Neuron (in vitro differentiated cells): ENCODE measurements around the gene CMTM3.
"Not testable (repeated sequence)": the region's sequence is repeated elsewhere in the genome, so short reads cannot be mapped to it uniquely, and the experiment has no call there.

ENCODE experiments used
- H2AFZ ChIP-seq: one replicate; pipeline ENCODE4 v1.6.1; 2013; ENCODE audit warnings: low read depth, mild to moderate bottlenecking, inconsistent platforms, low read length, moderate library complexity
- H3K27me3 ChIP-seq: one replicate; pipeline ENCODE4 v1.6.1; 2013; ENCODE audit warnings: low read length; ENCODE audit not compliant: insufficient read depth
- H3K36me3 ChIP-seq: one replicate; pipeline ENCODE4 v1.6.1; 2013; ENCODE audit warnings: low read length; ENCODE audit not compliant: insufficient read depth
- H3K4me1 ChIP-seq: one replicate; pipeline ENCODE4 v1.6.1; 2013; ENCODE audit warnings: low read length; ENCODE audit not compliant: insufficient read depth
- H3K4me3 ChIP-seq: 2 replicates; pipeline ENCODE4 v1.5.1; 2013; ENCODE audit warnings: mild to moderate bottlenecking, low read length, moderate library complexity
- H3K9me3 ChIP-seq: one replicate; pipeline ENCODE4 v1.6.1; 2013; ENCODE audit warnings: low read length

Gene CMTM3

DNA sequence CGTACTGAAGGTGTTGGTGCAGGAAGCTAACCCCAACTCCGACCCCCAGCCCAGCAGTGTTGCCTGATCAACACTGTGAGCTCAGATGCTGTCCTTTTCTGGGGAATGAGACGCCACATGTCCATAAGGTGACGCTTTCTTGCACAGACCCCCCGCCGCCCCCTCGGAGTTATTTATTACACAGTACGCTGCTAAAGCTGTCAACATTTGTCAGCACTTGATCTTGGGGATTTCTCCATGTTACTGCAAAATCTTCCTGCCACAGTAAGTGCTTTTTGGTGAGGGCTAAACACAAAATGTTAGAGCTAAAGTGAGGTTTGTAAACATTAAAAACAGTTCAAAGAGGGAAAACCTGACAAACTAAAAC is 15.9 kb downstream of the CMTM3 start:
- Histone ChIP-seq H3K4me3 (no peak overlapping the region), H2AFZ (no peak overlapping the region), H3K4me1 (no peaks in the 10 kb centered on the region), H3K36me3 (peaks cover 14% of the 10 kb centered on the region), H3K9me3 (no peaks in the 10 kb centered on the region), H3K27me3 (no peaks in the 10 kb centered on the region)

DNA sequence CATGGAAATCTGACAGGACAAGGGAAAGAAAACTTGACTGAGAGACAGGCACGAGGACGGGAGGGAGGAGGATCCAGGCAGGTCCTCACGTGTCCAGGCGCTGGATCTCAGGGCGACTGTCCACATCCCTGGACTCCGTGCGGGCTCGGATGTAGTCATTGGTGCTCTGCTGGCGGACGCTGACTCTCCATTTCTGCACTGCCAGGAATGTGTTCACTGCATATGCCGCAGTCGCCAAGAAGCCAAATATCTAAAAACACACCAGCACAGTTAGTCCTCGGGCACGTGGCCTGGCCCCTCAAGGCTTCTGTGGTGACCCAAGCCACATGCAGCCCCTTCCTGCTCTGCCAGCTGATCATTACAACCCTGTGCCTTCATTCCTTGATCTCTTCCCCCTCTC is 17.5 kb downstream of the CMTM3 start:
- Histone ChIP-seq H2AFZ (no peak overlapping the region), H3K27me3 (no peaks in the 10 kb centered on the region), H3K4me3 (no peak overlapping the region), H3K4me1 (no peaks in the 10 kb centered on the region), H3K9me3 (no peaks in the 10 kb centered on the region), H3K36me3 (peaks cover 14% of the 10 kb centered on the region)

DNA sequence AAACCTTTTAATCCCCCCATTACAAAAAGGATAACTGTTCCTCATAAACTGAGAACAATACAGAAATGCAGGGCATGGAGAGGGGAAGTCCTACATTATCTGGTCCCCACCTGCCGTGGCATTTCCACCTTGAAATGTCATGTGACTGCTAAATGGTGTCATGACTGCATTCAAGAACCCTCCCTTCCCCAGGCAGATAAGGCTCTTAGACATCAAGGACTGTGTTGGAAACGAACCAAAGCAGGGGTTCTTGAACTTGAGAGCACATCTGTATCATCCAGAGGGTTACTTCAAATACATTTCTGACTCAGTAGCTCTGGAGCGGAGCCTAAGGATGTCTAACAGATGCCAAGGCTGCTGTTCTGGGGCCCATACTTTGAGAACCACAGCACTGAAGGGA is 18.4 kb downstream of the CMTM3 start:
- H3K4me3 ChIP-seq = no peak overlapping the region
- H2AFZ ChIP-seq = no peak overlapping the region
- no peaks in the 10 kb centered on the region for H3K27me3 ChIP-seq
- peaks cover 14% of the 10 kb centered on the region for H3K36me3 ChIP-seq
- H3K4me1 ChIP-seq = peaks cover 3% of the 10 kb centered on the region
- H3K9me3 ChIP-seq = no peaks in the 10 kb centered on the region

DNA sequence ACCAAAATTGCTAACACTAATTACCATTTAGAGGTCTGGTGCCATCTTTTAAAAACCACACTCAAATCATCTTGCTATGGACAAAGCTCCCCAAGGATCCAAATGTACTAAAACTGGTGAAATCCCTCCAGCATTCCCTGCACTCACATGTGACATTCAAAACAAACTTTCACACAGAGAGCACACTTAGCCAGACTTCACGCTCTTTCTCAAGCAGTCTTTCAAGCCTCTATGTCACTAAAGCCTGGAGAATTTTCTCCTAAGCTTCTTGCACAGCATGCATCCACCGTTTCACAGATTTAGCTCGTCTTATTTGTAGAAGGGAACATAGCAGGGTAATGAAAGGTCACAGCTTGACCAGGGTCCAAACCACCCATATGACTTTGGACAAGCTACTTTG is 19.3 kb downstream of the CMTM3 start:
- H3K9me3 ChIP-seq = no peaks in the 10 kb centered on the region
- H3K36me3 ChIP-seq = peaks cover 9% of the 10 kb centered on the region
- peaks cover 3% of the 10 kb centered on the region for H3K4me1 ChIP-seq
- no peak overlapping the region for H3K4me3 ChIP-seq
- no peak overlapping the region for H2AFZ ChIP-seq
- H3K27me3 ChIP-seq = no peaks in the 10 kb centered on the region

DNA sequence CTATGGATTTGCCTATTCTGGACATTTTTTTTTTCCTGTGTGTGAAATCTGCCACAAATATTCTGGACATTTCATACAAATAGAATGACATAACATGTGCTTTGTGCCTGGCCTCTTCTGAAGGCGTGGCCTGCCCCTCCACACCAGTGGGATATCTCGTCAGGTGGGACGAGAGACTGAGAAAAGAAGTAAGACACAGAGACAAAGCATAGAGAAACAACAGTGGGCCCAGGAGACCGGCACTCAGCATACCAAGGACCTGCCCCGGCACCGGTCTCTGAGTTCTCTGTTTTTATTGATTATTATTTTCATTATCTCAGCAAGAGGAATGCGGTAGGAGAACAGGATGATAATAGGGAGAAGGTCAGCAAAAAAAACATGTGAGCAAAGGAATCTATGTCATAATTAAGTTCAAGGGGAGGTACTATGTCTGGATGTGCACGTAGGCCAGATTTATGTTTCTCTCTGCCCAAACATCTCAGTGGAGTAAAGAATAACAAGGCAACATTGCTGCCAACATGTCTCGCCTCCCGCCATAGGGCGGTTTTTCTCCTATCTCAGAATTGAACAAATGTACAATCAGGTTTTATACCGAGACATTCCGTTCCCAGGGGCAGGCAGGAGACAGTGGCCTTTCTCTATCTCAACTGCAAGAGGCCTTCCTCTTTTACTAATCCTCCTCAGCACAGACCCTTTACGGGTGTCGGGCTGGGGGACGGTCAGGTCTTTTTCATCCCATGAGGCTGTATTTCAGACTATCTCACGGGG is 23.3 kb downstream of the CMTM3 start:
- H3K4me3 ChIP-seq, H3K9me3 ChIP-seq, H3K36me3 ChIP-seq, H3K4me1 ChIP-seq, H3K27me3 ChIP-seq, H2AFZ ChIP-seq: not testable (repeated sequence)

DNA sequence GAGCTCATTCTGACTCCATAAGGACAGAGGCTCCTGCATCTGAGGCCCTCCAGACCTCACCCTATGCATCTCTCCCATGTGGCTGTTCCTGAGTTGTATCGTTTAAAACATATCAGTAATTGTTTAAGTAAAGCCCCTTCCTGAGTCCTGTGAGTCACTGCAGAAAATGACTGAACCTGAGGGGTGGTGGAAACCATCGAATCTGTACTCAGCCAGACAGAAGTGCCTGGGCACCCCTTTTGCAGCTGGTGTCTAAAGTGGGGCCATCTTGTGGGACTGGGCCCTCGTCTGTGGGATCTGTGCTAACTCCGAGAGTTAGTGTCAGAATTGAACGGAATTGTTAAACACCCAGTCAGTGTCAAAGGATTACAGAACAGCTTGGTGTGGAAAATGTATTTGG is 25.4 kb downstream of the CMTM3 start:
- H2AFZ ChIP-seq = no peak overlapping the region
- H3K4me3 ChIP-seq = no peak overlapping the region
- H3K4me1 ChIP-seq = peaks cover 3% of the 10 kb centered on the region
- no peaks in the 10 kb centered on the region for H3K27me3 ChIP-seq
- H3K36me3 ChIP-seq = no peaks in the 10 kb centered on the region
- no peaks in the 10 kb centered on the region for H3K9me3 ChIP-seq

DNA sequence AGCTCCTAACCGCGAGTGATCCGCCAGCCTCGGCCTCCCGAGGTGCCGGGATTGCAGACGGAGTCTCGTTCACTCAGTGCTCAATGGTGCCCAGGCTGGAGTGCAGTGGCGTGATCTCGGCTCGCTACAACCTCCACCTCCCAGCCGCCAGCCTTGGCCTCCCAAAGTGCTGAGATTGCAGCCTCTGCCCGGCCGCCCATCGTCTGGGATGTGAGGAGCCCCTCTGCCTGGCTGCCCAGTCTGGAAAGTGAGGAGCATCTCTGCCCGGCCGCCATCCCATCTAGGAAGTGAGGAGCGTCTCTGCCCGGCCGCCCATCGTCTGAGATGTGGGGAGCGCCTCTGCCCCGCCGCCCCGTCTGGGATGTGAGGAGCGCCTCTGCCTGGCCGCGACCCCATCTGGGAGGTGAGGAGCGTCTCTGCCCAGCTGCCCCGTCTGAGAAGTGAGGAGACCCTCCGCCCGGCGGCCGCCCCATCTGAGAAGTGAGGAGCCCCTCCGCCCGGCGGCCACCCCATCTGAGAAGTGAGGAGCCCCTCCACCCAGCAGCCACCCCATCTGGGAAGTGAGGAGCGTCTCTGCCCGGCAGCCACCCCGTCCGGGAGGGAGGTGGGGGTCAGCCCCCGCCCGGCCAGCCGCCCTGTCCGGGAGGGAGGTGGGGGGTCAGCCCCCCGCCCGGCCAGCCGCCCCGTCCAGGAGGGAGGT is 26.2 kb downstream of the CMTM3 start:
- H3K4me3 ChIP-seq, H2AFZ ChIP-seq, H3K27me3 ChIP-seq, H3K4me1 ChIP-seq, H3K36me3 ChIP-seq, H3K9me3 ChIP-seq: not testable (repeated sequence)

DNA sequence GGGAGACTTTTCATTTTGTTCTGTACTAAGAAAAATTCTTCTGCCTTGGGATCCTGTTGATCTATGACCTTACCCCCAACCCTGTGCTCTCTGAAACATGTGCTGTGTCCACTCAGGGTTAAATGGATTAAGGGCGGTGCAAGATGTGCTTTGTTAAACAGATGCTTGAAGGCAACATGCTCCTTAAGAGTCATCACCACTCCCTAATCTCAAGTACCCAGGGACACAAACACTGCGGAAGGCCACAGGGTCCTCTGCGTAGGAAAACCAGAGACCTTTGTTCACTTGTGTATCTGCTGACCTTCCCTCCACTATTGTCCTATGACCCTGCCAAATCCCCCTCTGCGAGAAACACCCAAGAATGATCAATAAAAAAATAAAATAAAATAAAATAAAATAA is 27.1 kb downstream of the CMTM3 start:
- H3K4me3 ChIP-seq, H3K27me3 ChIP-seq, H3K36me3 ChIP-seq, H2AFZ ChIP-seq, H3K4me1 ChIP-seq, H3K9me3 ChIP-seq: not testable (repeated sequence)

DNA sequence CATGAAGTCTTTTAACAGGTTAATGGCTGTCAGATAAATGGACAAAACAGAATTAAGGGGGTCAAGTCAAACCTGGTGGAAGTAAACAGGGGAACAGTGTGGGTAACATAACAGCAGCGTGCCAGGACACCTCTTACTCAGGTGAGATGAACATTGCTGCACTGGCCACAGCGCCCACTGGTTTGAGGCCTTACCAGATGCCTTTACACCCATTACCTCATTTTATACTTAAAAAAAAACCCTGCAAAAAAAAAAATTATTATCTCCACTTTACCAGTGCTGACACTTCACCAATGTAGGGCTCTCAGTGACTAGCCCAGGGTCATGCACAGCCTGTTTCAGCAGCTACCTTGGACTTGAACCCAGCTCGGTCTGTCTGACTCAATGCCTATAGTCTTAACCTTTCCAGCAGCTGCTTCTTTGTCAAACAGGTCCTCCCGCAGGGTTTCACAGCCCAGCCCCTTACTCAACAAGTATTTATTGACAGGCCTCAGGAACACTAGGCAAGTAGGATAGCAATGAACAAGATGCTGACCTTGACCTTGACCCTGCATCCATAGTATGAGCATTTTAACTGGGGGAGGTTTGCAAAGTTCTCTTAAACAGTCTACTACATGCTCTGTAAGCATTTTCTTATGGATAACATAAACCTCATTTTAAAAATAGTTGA is 30.2 kb downstream of the CMTM3 start:
- H2AFZ ChIP-seq = no peak overlapping the region
- peaks cover 2% of the 10 kb centered on the region for H3K4me1 ChIP-seq
- H3K4me3 ChIP-seq = no peak overlapping the region
- H3K9me3 ChIP-seq = no peaks in the 10 kb centered on the region
- no peaks in the 10 kb centered on the region for H3K36me3 ChIP-seq
- no peaks in the 10 kb centered on the region for H3K27me3 ChIP-seq

DNA sequence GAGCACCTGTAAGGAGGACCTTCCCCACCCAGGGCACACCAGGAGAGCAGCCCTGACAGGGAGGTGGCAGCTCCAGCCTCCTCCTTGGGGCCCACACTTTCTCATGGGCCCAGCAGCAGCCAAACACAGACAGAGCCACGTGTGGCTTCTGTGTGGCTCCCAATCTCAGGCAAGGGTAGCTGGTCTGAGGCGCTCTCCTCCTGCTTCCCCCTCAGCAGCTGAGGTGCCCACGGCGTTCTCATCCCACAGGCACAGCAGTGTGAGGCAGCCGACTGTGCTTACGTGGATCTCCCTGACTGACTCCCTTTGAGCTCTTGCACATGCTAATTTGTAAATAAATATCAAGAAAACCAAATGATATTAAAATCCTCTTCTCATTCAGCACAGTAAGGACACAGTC is 30.9 kb downstream of the CMTM3 start:
- Histone ChIP-seq H3K27me3 (no peaks in the 10 kb centered on the region), H3K4me1 (peaks cover 2% of the 10 kb centered on the region), H3K9me3 (no peaks in the 10 kb centered on the region), H3K36me3 (no peaks in the 10 kb centered on the region), H3K4me3 (no peak overlapping the region), H2AFZ (no peak overlapping the region)

DNA sequence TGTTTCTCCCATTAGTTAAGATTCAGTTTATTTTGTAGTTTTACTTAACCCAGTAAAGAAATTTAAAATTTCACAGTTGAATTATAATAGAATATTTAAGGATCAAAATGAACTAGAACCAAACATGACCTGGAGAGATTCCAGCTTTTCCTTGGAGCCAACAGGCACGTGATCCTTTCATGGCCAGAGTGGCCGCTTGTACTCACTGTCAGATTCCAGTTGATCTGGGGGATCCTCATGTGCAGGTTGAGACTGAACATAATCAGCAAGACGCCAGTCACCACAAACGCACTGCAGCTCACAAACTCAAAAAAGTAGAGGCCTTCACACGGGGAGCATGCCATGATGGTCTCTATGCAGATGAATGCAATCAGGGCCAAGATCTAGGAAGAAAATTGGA is 31.7 kb downstream of the CMTM3 start:
- no peak overlapping the region for H3K4me3 ChIP-seq
- H3K4me1 ChIP-seq = peaks cover 2% of the 10 kb centered on the region
- no peaks in the 10 kb centered on the region for H3K9me3 ChIP-seq
- H2AFZ ChIP-seq = no peak overlapping the region
- H3K27me3 ChIP-seq = no peaks in the 10 kb centered on the region
- H3K36me3 ChIP-seq = no peaks in the 10 kb centered on the region

DNA sequence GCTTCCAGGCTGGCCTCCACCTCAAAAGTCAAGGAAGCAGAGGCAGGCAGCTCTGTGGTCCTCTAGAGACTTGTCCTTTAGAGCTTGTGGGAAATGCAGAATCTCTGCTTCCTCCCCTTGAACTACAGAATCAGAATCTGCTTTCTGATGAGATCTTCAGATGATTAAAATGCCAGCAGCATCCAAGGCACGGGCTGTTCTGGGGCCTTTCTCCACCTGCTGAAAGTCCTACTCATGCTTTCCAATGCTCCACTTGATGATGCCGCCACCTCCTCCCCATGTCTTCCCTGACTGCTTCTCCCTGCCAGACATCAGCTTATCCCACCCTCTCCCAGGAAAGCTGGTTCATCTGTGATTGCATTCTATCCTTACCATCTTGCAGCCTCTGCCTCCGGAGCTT is 33.3 kb downstream of the CMTM3 start:
- Histone ChIP-seq H3K27me3 (no peaks in the 10 kb centered on the region), H3K36me3 (no peaks in the 10 kb centered on the region), H3K4me1 (peaks cover 2% of the 10 kb centered on the region), H3K9me3 (no peaks in the 10 kb centered on the region), H2AFZ (no peak overlapping the region), H3K4me3 (no peak overlapping the region)

DNA sequence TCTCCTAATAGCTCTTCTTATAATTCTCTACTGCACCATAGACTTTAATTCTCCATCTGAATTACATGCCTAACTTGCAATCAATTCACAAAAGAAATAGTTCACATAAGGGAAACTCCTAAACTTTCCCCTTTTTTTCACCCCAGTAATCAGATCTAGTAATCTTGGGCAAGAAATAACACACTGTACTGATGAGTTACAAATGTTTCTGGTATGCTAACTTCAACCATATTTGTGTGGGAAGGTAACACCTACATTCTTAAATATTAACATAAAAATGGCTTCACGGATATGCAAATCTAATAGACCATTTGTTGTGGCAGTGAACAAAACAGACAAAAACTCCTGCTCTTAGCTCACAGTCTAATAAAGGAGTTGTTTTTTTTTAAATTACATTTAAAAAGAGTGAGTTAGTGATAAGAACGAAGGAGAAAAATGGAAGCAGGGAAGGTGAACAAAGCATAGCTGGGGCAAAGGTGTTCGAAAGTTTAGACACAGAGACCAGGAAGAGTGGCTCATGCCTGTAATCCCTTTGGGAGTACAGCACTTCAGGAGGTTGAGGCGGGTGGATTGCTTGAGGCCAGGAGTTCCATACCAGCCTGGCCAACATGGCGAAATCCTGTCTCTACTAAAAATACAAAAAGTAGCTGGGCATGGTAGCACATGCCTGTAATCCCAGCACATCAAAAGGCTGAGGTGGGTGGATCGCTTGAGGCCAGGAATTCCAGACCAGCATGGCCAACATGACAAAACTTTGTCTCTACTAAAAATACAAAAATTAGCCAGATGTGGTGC is 34.8 kb downstream of the CMTM3 start:
- no peaks in the 10 kb centered on the region for H3K36me3 ChIP-seq
- peaks cover 2% of the 10 kb centered on the region for H3K4me1 ChIP-seq
- no peak overlapping the region for H2AFZ ChIP-seq
- no peaks in the 10 kb centered on the region for H3K27me3 ChIP-seq
- no peaks in the 10 kb centered on the region for H3K9me3 ChIP-seq
- H3K4me3 ChIP-seq = no peak overlapping the region
